Neutrophil (primary cell): ENCODE results near the gene KLHL29.

Source experiments
- H3K27ac ChIP-seq: fragments of 200-600 bp; sonication (generic); 2 replicates; pipeline ENCODE4 v1.5.1; 2016; ENCODE audit warnings: mild to moderate bottlenecking, moderate library complexity
- H3K27me3 ChIP-seq: fragments of 200-600 bp; sonication (generic); 2 replicates; pipeline ENCODE4 v1.6.0; 2016; ENCODE audit warnings: mild to moderate bottlenecking
- H3K36me3 ChIP-seq: fragments of 200-600 bp; sonication (generic); 2 replicates; pipeline ENCODE4 v1.5.1; 2017
- H3K4me1 ChIP-seq, 2 experiments: fragments of 200-600 bp in 1 of 2; sonication (generic) in 1 of 2; 1 replicate in 1 of 2; 2 replicates in 1 of 2; pipeline versions ENCODE4 v1.5.1 to v1.6.1; 2013 to 2016; ENCODE audit warnings: low read depth in 1 of 2, low read length in 1 of 2, mild to moderate bottlenecking in 1 of 2, moderate library complexity in 1 of 2; ENCODE audit not compliant: control insufficient read depth in 1 of 2, insufficient read depth in 1 of 2
- H3K4me3 ChIP-seq, 2 experiments: fragments of 200-600 bp in 1 of 2; sonication (generic) in 1 of 2; 1 replicate in 1 of 2; 2 replicates in 1 of 2; pipeline ENCODE4 v1.5.1; 2013 to 2016; ENCODE audit warnings: low read depth in 1 of 2, low read length in 1 of 2, mild to moderate bottlenecking in 1 of 2, moderate library complexity in 1 of 2
- H3K9me3 ChIP-seq: fragments of 200-600 bp; sonication (generic); 2 replicates; pipeline ENCODE4 v1.5.1; 2016
- TF ChIP-seq, protein P1 (sequence below): fragments of 200-600 bp; sonication (generic); IDR thresholded peaks from 2 replicates; pipeline ENCODE4 v1.5.1; 2016; ENCODE audit warnings: antibody characterized with exemption

Gene KLHL29

DNA sequence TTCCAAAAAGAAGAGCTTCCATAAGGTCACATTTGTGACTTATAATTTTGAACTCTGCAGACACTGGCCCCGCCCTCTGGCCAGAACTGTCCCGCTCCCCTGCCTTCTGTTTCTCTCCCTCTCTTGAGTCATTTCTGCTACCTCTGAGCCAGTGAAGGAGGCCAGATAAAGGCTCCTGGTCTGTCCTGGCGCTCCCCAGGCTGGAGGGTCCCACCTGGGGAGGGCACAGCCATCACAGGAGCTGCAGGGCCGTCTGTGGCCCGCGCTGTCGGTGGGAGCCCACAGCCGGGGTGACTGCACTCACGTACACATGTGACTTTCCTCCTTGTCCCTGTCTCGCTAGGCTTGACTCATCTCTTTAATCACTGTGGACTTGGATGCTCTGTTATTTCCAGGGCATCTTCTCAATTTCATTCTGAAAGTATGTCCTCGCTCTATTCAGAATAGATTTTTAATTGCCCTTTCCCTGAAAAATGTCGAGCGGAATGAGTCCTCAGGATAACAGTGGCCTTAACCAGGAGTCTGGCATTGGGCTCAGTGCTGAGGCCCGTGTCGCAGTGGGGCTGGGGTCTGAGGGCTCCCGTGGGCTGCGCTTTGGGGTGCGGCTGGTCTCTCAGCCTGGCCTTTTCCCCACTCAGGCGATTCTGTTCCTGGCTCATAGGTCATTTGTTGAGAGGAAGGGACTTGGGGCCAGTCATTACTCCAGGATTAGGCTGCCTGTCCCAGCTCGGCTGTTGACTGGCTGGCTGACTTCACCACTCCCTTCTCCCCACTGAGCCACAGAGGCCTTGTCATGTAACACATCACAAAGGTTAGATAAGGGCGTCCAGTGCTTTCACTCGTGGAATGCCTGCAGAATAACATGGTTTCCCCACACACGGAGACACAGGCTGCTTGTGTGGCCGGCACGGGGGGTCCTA, 34.5 kb downstream of the KLHL29 start:
- Histone ChIP-seq H3K27ac (no peak overlapping the region), H3K27me3 (no peaks in the 10 kb centered on the region)

DNA sequence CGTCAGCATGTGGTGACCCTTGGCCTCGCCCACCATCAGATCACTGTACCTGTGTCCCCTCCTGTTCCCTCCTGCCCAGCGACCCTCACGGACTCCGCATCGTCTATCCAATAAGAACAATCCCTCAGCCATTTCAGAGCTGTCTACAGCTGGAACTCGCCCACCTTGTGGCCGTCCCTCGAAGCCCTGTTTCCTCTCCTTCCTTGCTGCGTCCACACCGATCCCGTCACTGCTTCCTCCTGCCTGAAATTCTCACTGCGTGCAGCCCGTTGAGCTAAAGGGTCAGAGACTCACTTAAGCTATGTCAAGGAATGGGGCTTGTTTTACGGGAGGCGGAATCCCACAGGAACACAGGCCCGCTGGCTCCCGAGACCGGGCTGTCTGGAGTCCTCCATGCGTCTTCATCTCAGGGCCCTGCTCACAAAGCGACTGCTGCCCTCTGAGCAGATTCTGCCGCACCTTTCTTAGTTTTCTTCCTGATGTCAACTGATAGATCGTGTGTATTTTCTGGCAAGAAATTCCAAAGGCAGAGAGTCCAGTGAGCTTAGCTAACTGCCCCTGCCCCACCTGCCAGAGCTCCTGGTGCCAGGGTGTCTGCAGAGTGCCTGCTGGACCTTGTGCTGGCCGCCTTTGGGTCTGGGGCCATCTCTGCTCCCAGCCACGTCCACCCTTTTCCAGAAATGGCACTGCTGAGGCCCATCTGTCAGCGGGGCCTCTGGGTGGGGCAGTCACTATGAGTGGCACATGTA, 35.3 kb downstream of the KLHL29 start:
- Histone ChIP-seq H3K4me1 (no peaks in the 10 kb centered on the region), H3K36me3 (no peaks in the 10 kb centered on the region), H3K27ac (no peak overlapping the region), H3K9me3 (no peaks in the 10 kb centered on the region), H3K27me3 (peaks cover 2% of the 10 kb centered on the region), H3K4me3 (no peak overlapping the region)
- TF ChIP-seq, protein P1, sequence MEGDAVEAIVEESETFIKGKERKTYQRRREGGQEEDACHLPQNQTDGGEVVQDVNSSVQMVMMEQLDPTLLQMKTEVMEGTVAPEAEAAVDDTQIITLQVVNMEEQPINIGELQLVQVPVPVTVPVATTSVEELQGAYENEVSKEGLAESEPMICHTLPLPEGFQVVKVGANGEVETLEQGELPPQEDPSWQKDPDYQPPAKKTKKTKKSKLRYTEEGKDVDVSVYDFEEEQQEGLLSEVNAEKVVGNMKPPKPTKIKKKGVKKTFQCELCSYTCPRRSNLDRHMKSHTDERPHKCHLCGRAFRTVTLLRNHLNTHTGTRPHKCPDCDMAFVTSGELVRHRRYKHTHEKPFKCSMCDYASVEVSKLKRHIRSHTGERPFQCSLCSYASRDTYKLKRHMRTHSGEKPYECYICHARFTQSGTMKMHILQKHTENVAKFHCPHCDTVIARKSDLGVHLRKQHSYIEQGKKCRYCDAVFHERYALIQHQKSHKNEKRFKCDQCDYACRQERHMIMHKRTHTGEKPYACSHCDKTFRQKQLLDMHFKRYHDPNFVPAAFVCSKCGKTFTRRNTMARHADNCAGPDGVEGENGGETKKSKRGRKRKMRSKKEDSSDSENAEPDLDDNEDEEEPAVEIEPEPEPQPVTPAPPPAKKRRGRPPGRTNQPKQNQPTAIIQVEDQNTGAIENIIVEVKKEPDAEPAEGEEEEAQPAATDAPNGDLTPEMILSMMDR, result no peak

More for the DNA sequence above, 34.5 kb downstream of the KLHL29 start:
- Histone ChIP-seq H3K36me3 (no peaks in the 10 kb centered on the region), H3K4me1 (no peaks in the 10 kb centered on the region), H3K4me3 (no peak overlapping the region), H3K9me3 (no peaks in the 10 kb centered on the region)
- TF ChIP-seq, protein P1, result no peak

DNA sequence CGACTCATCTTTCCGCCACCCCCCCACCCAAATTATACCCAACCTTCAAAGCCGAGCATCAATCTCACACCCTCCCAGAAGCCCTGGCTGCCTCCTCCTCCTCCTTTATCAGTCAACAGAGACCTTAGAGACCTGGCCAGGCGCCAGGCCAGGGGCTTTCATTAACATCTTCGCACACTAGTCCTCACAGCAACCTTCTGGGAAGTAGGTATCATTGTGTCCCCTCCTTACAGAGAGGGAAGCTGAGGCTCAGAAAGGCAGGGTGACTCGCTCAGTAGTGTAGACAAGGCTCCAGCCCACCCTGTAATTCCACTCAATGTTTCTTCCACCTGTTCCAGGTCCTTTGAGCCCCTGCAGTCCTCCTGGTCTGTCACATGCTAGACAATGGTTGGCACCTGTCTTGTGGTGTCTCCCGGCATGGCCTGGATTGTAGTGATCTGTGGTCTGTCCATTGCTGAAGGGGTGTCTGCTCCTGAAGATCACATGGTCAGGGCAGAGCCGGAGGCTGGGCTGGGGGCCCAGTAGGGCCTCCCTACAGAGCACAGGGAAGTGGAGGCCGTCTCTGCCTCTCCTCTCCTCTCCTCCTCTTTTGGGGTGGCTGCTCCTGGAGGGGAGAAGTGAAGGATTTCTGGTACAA, 36.0 kb downstream of the KLHL29 start:
- Histone ChIP-seq H3K4me3 (no peak overlapping the region), H3K36me3 (no peaks in the 10 kb centered on the region), H3K9me3 (no peaks in the 10 kb centered on the region), H3K27ac (no peak overlapping the region), H3K27me3 (peaks cover 9% of the 10 kb centered on the region), H3K4me1 (no peaks in the 10 kb centered on the region)
- TF ChIP-seq, protein P1, result no peak

DNA sequence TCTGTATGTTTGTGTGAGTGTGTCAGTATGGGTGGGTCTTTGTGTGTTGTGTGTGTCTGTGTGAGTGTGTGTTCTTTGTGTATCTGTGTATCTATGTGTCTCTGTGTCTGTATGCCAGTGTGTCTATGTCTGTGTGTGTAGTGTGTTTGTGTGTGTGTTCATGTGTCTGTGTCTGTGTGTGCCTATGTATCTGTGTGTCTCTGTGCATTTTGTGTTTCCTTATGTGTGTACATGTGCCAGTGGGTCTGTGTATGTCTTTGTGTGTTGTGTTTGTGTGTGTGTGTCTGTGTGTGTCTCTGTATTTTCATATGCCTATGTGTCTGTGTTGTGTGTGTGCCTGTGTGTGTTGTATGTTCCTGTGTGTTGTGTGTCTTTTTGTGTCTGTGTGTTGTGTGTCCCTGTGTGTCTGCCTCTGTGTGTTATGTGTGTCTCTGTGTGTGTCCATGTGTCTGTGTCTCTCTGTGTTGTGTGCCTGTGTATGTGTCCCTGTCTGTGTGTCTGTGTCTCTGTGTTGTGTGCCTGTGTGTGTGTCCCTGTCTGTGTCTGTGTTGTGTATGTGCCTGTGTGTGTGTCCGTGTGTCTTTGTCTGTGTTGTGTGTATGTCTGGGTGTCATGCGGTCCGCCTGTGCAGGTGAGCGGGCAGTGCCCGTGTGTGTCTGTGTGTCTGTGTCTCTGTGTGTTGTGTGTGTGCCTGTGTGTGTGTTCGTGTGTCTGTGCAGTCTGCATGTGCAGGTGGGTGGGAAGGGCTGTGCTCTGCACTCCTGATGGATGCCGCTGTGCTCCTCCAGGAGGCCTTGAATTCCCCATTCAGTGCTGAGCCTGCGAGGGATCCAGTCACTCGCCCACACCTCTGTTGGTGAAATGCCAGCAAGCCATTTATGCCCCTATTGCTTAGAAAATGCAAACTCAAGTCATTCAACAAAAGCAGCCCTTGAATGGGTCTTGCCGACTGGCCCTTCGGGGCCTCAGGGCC, 37.4 kb downstream of the KLHL29 start:
- peaks cover 13% of the 10 kb centered on the region for H3K27me3 ChIP-seq
- no peaks in the 10 kb centered on the region for H3K4me1 ChIP-seq
- no peak overlapping the region for H3K4me3 ChIP-seq
- H3K36me3 ChIP-seq, result no peaks in the 10 kb centered on the region
- TF ChIP-seq, protein P1, result no peak
- H3K9me3 ChIP-seq, result no peaks in the 10 kb centered on the region
- H3K27ac ChIP-seq, result no peak overlapping the region
